SU-DHL-6 (cell line): Measurements from ENCODE around the gene ABCG2.

Experiments
- H2AFZ ChIP-seq: fragments of 200-600 bp; sonication (generic); 2 replicates; pipeline ENCODE4 v1.6.1; 2014; ENCODE audit warnings: low read depth, mild to moderate bottlenecking, moderate library complexity, mixed read lengths, antibody characterized with exemption, low read length; ENCODE audit not compliant: severe bottlenecking
- H3F3A ChIP-seq: fragments of 200-600 bp; shearing (Covaris generic); 2 replicates; pipeline ENCODE4 v1.6.0; 2016; ENCODE audit warnings: antibody characterized with exemption, mild to moderate bottlenecking; ENCODE audit not compliant: insufficient read depth
- H3K27ac ChIP-seq: fragments of 200-600 bp; sonication (generic); 2 replicates; pipeline ENCODE4 v1.5.1; 2016; ENCODE audit warnings: low read depth, mild to moderate bottlenecking, low read length, moderate library complexity, mixed read lengths
- H3K27me3 ChIP-seq: fragments of 200-600 bp; sonication (generic), shearing (Covaris generic); 2 replicates; pipeline ENCODE4 v1.6.0; 2014; ENCODE audit warnings: mild to moderate bottlenecking, low read length
- H3K36me3 ChIP-seq: fragments of 200-600 bp; sonication (generic); 2 replicates; pipeline ENCODE4 v1.6.1; 2014; ENCODE audit warnings: mild to moderate bottlenecking, low read length, mixed read lengths
- H3K4me2 ChIP-seq: fragments of 300-600, 200-600 bp; shearing (Covaris generic), sonication (generic); 2 replicates; pipeline ENCODE4 v1.6.0; 2014; ENCODE audit warnings: low read length, low read depth, mild to moderate bottlenecking; ENCODE audit not compliant: poor library complexity, severe bottlenecking
- H3K4me3 ChIP-seq: fragments of 200-600 bp; sonication (generic); 2 replicates; pipeline ENCODE4 v1.5.1; 2014; ENCODE audit warnings: antibody characterized with exemption, low read length, mild to moderate bottlenecking, mixed read lengths; ENCODE audit not compliant: insufficient read depth, poor library complexity, severe bottlenecking
- H3K79me2 ChIP-seq: fragments of 200-600 bp; sonication (generic); 2 replicates; pipeline ENCODE4 v1.6.1; 2014; ENCODE audit warnings: mild to moderate bottlenecking, low read length, moderate library complexity; ENCODE audit not compliant: insufficient read depth
- H3K9ac ChIP-seq: fragments of 200-600 bp; sonication (generic); 2 replicates; pipeline ENCODE4 v1.7.0; 2014; ENCODE audit warnings: mild to moderate bottlenecking, low read length
- H3K9me2 ChIP-seq: fragments of 200-600 bp; sonication (generic); replicated peaks from 2 replicates; pipeline ENCODE4 v1.6.1; 2014; ENCODE audit warnings: low read length; ENCODE audit not compliant: insufficient read depth
- H3K9me3 ChIP-seq: fragments of 200-600 bp; sonication (generic); 2 replicates; pipeline ENCODE4 v1.6.1; 2014; ENCODE audit warnings: low read length, mixed read lengths; ENCODE audit not compliant: insufficient read depth
- H4K20me1 ChIP-seq: fragments of 200-600 bp; sonication (generic); 2 replicates; pipeline ENCODE4 v1.6.1; 2014; ENCODE audit warnings: low read depth, mild to moderate bottlenecking, antibody characterized with exemption, low read length, moderate library complexity, mixed read lengths
- EZH2phosphoT487 ChIP-seq: fragments of 200-600 bp; sonication (generic), shearing (Covaris generic); conservative IDR thresholded peaks from 2 replicates; pipeline ENCODE4 v1.6.1; 2018; ENCODE audit warnings: mild to moderate bottlenecking, antibody characterized with exemption, low read length, moderate library complexity, mixed read lengths
- TF ChIP-seq, protein P1 (sequence below): fragments of 200-600 bp; sonication (generic); IDR thresholded peaks from one replicate; pipeline ENCODE4 v1.5.1; 2017; ENCODE audit warnings: antibody characterized with exemption, mild to moderate bottlenecking, low read length, moderate library complexity; ENCODE audit not compliant: insufficient read depth, poor library complexity, severe bottlenecking

ABCG2 gene

DNA sequence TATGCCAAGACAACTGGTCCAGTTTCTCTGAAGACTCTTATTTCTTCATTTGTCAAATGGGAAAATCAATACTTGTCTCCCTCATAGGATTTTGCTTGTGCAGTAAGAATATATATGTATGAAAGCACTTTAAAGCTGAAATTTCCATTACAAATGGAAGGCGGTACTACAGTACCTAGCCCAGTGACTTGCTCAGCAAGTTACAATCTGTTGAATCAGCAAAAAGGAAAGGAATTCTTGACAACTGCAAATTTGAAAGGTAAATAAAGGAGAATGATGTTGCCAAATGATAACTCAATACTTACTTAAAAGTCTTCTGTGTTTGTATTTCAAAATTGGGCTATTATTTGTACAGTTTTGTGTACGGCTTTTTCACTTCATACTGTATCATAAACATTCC lies 79.9 kb downstream of the ABCG2 start:
- no peaks in the 10 kb centered on the region for H3F3A ChIP-seq
- H3K4me2 ChIP-seq: no peak overlapping the region
- no peaks in the 10 kb centered on the region for H3K27me3 ChIP-seq
- TF ChIP-seq, protein P1, sequence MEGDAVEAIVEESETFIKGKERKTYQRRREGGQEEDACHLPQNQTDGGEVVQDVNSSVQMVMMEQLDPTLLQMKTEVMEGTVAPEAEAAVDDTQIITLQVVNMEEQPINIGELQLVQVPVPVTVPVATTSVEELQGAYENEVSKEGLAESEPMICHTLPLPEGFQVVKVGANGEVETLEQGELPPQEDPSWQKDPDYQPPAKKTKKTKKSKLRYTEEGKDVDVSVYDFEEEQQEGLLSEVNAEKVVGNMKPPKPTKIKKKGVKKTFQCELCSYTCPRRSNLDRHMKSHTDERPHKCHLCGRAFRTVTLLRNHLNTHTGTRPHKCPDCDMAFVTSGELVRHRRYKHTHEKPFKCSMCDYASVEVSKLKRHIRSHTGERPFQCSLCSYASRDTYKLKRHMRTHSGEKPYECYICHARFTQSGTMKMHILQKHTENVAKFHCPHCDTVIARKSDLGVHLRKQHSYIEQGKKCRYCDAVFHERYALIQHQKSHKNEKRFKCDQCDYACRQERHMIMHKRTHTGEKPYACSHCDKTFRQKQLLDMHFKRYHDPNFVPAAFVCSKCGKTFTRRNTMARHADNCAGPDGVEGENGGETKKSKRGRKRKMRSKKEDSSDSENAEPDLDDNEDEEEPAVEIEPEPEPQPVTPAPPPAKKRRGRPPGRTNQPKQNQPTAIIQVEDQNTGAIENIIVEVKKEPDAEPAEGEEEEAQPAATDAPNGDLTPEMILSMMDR: no peak
- TF ChIP-seq EZH2phosphoT487: no peak
- H4K20me1 ChIP-seq: no peaks in the 10 kb centered on the region
- H3K9me2 ChIP-seq: no peaks in the 10 kb centered on the region
- no peaks in the 10 kb centered on the region for H3K9me3 ChIP-seq
- H3K36me3 ChIP-seq: no peaks in the 10 kb centered on the region
- H3K79me2 ChIP-seq: no peaks in the 10 kb centered on the region
- no peak overlapping the region for H3K9ac ChIP-seq
- H3K4me3 ChIP-seq: no peak overlapping the region
- H2AFZ ChIP-seq: no peak overlapping the region
- H3K27ac ChIP-seq: no peak overlapping the region

DNA sequence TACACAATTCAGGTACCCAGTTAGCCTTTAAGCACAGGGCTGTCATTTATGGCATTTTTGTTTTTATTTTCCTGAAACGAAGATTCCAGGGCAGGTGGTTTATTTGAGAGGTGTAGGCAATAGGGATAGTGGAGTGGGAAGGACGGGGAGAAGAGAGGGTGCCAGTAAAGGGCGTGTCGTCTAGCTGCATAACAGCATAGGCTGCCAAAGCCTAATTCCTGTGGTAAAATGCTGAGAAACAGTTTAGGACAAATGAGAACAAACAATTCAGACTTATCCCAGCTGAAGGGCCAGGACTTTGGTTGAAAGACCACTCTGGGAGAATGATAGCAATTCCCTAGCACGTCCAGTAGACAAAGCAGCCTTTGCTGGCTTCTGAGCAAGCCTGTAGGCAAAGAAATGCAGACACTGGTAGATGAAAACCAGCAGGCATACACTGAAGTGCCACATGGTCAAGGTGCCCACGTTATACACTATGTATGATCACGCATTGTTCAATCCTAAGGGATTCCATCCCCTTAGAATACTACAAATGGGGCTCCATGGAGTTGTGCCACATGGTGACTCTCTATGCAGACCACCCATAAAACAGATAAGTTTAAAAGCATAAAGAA lies 80.4 kb downstream of the ABCG2 start:
- Histone ChIP-seq H3F3A (no peaks in the 10 kb centered on the region), H2AFZ (no peak overlapping the region), H3K36me3 (no peaks in the 10 kb centered on the region), H3K4me3 (no peak overlapping the region), H3K9ac (no peak overlapping the region), H4K20me1 (no peaks in the 10 kb centered on the region), H3K79me2 (no peaks in the 10 kb centered on the region), H3K9me2 (no peaks in the 10 kb centered on the region), H3K4me2 (no peak overlapping the region), H3K27ac (no peak overlapping the region), H3K27me3 (no peaks in the 10 kb centered on the region), H3K9me3 (no peaks in the 10 kb centered on the region)
- TF ChIP-seq, protein P1: no peak
- TF ChIP-seq EZH2phosphoT487: no peak

DNA sequence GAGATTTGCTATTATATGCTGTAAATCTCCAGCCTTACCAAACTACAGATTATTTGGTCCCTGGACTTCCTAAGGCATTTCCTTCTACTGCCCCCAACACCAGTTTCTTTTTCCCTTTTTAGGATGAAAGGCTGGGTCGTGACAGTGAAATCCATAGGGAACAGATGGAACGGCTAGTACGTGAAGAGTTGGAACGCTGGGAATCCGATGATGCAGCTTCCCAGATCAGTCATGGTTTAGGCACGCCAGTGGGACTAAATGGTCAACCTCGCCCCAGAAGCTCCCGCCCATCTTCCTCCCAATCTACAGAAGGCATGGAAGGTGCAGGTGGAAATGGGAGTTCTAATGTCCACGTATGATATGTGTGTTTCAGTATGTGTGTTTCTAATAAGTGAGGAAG lies 83.1 kb downstream of the ABCG2 start:
- no peak overlapping the region for H3K4me2 ChIP-seq
- no peaks in the 10 kb centered on the region for H3K79me2 ChIP-seq
- H3K27me3 ChIP-seq: no peaks in the 10 kb centered on the region
- no peak for TF ChIP-seq EZH2phosphoT487
- TF ChIP-seq, protein P1: no peak
- H4K20me1 ChIP-seq: no peaks in the 10 kb centered on the region
- H3K36me3 ChIP-seq: no peaks in the 10 kb centered on the region
- no peak overlapping the region for H3K9ac ChIP-seq
- no peaks in the 10 kb centered on the region for H3K9me2 ChIP-seq
- H3F3A ChIP-seq: no peaks in the 10 kb centered on the region
- no peak overlapping the region for H3K27ac ChIP-seq
- no peak overlapping the region for H3K4me3 ChIP-seq
- H3K9me3 ChIP-seq: no peaks in the 10 kb centered on the region
- H2AFZ ChIP-seq: no peak overlapping the region
